Mesenchymal stem cell (in vitro differentiated cells and primary cell): ENCODE results near the gene SERPINA6.

ENCODE experiments used
- DNase-seq: peaks from one replicate; pipeline ENCODE4 v3.0.0-alpha.2; 2013
- H2AFZ ChIP-seq: one replicate; pipeline ENCODE4 v1.6.1; 2013; ENCODE audit warnings: low read depth, mild to moderate bottlenecking, control low read depth, inconsistent platforms, low read length, moderate library complexity
- H2AK5ac ChIP-seq: 2 replicates; pipeline ENCODE4 v1.6.1; 2013; ENCODE audit warnings: low read length, moderate library complexity, mild to moderate bottlenecking, inconsistent platforms; ENCODE audit not compliant: severe bottlenecking
- H2BK120ac ChIP-seq: one replicate; pipeline ENCODE4 v1.6.1; 2013; ENCODE audit warnings: low read depth, mild to moderate bottlenecking, inconsistent platforms, low read length, moderate library complexity
- H2BK12ac ChIP-seq, 2 experiments: one replicate each; pipeline ENCODE4 v1.6.1; 2013; ENCODE audit warnings: inconsistent platforms in 2 of 2, low read length in 2 of 2, mild to moderate bottlenecking in 2 of 2, moderate library complexity in 2 of 2, control low read depth in 1 of 2
- H2BK15ac ChIP-seq: one replicate; pipeline ENCODE4 v1.6.1; 2013; ENCODE audit warnings: mild to moderate bottlenecking, low read depth, inconsistent platforms; ENCODE audit not compliant: poor library complexity, severe bottlenecking
- H2BK5ac ChIP-seq: 2 replicates; pipeline ENCODE4 v1.6.1; 2013; ENCODE audit warnings: low read depth, mild to moderate bottlenecking, low read length, control low read depth, inconsistent platforms; ENCODE audit not compliant: poor library complexity, severe bottlenecking
- H3K14ac ChIP-seq, 2 experiments: one replicate each; pipeline ENCODE4 v1.6.1; 2013; ENCODE audit warnings: inconsistent platforms in 2 of 2, low read length in 2 of 2, control low read depth in 1 of 2, mild to moderate bottlenecking in 1 of 2, moderate library complexity in 1 of 2
- H3K18ac ChIP-seq, 2 experiments: one replicate each; pipeline ENCODE4 v1.6.1; 2013; ENCODE audit warnings: inconsistent platforms in 2 of 2, low read length in 2 of 2, control low read depth in 1 of 2, low read depth in 1 of 2, mild to moderate bottlenecking in 1 of 2
- H3K23ac ChIP-seq, 2 experiments: one replicate each; pipeline ENCODE4 v1.6.1; 2013; ENCODE audit warnings: inconsistent platforms in 2 of 2, low read length in 2 of 2, mild to moderate bottlenecking in 2 of 2, moderate library complexity in 2 of 2, control low read depth in 1 of 2
- H3K27ac ChIP-seq: 2 replicates; pipeline ENCODE4 v1.5.1; 2013; ENCODE audit warnings: mild to moderate bottlenecking, moderate library complexity, low read length, control low read depth, inconsistent platforms; ENCODE audit not compliant: poor library complexity, severe bottlenecking
- H3K27me3 ChIP-seq, 2 experiments: 2 replicates each; pipeline versions ENCODE4 v1.6.1 to v1.7.0; 2013; ENCODE audit warnings: low read length in 2 of 2, mild to moderate bottlenecking in 2 of 2, moderate library complexity in 2 of 2, control low read depth in 1 of 2, inconsistent platforms in 1 of 2; ENCODE audit not compliant: control insufficient read depth in 1 of 2, insufficient read depth in 1 of 2
- H3K36me3 ChIP-seq, 2 experiments: 2 replicates each; pipeline versions ENCODE4 v1.6.1 to v1.7.0; 2013; ENCODE audit warnings: low read length in 2 of 2, control low read depth in 1 of 2, inconsistent platforms in 1 of 2, low read depth in 1 of 2, mild to moderate bottlenecking in 1 of 2; ENCODE audit not compliant: insufficient read depth in 2 of 2, control insufficient read depth in 1 of 2
- H3K4ac ChIP-seq, 2 experiments: one replicate each; pipeline ENCODE4 v1.6.1; 2013; ENCODE audit warnings: inconsistent platforms in 2 of 2, low read length in 2 of 2, mild to moderate bottlenecking in 2 of 2, moderate library complexity in 2 of 2, control low read depth in 1 of 2, low read depth in 1 of 2
- H3K4me1 ChIP-seq: 2 replicates; pipeline ENCODE4 v1.6.1; 2013; ENCODE audit warnings: low read depth, low read length, control low read depth; ENCODE audit not compliant: control insufficient read depth, insufficient read depth
- H3K4me2 ChIP-seq: 2 replicates; pipeline ENCODE4 v1.6.1; 2013; ENCODE audit warnings: low read length, mild to moderate bottlenecking, inconsistent platforms; ENCODE audit not compliant: poor library complexity, severe bottlenecking
- H3K4me3 ChIP-seq, 2 experiments: 2 replicates each; pipeline versions ENCODE4 v1.5.1 to v1.7.0; 2013; ENCODE audit warnings: low read length in 2 of 2, mild to moderate bottlenecking in 2 of 2, control low read depth in 1 of 2, low read depth in 1 of 2; ENCODE audit not compliant: insufficient read depth in 1 of 2
- H3K79me1 ChIP-seq: replicated peaks from 2 replicates; pipeline ENCODE4 v1.6.1; 2013; ENCODE audit warnings: mild to moderate bottlenecking, control low read depth, low read length, inconsistent platforms; ENCODE audit not compliant: poor library complexity, severe bottlenecking
- H3K9ac ChIP-seq: 2 replicates; pipeline ENCODE4 v1.7.0; 2013; ENCODE audit warnings: mild to moderate bottlenecking, low read length, moderate library complexity
- H3K9me3 ChIP-seq: 2 replicates; pipeline ENCODE4 v1.7.0; 2013; ENCODE audit warnings: mild to moderate bottlenecking, low read length; ENCODE audit not compliant: control insufficient read depth
- H4K8ac ChIP-seq: one replicate; pipeline ENCODE4 v1.6.1; 2013; ENCODE audit warnings: inconsistent platforms, mild to moderate bottlenecking, low read length, moderate library complexity
- H4K91ac ChIP-seq: one replicate; pipeline ENCODE4 v1.6.1; 2013; ENCODE audit warnings: mild to moderate bottlenecking, low read length, inconsistent platforms
- WGBS: methylation state at CpG from one replicate; pipeline ENCODE4 v1.1.7; 2013; ENCODE audit warnings: mixed read lengths; 5-methylcytosine and 5-hydroxymethylcytosine counted together

SERPINA6 gene

DNA sequence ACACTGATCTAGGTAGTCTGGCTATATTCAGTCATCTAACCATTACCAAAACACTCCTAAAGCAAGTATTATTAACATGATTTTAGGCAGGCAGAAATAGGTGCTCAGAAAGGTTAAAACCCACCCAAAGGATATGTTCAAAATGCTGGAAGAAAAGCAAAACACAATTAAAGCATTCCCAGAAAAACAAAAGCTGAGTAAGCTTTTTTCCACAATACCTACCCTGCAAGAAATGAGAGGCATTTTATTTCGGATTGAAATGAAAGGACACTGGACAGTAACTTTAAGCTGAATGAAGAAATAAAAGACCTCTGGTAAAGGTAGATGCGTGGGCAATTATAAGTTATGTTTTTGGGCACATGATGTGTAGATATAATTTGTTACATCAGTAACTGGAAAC, 8.2 kb downstream of the SERPINA6 start:
- no peak for DNase-seq
- Histone ChIP-seq H3K79me1 (no peaks in the 10 kb centered on the region), H3K14ac (no peak overlapping the region), H4K8ac (no peak overlapping the region), H3K9me3 (peaks cover 8% of the 10 kb centered on the region), H3K4me2 (no peak overlapping the region), H3K4ac (no peak overlapping the region), H3K4me1 (no peaks in the 10 kb centered on the region), H3K4me3 (no peak overlapping the region), H3K23ac (no peak overlapping the region), H3K9ac (no peak overlapping the region), H2BK5ac (no peak overlapping the region), H4K91ac (no peak overlapping the region), H2AK5ac (no peak overlapping the region), H2BK12ac (no peak overlapping the region), H2BK120ac (no peak overlapping the region), H3K18ac (no peak overlapping the region), H3K27me3 (no peaks in the 10 kb centered on the region), H3K36me3 (no peaks in the 10 kb centered on the region), H2BK15ac (no peak overlapping the region), H2AFZ (no peak overlapping the region), H3K27ac (no peak overlapping the region)
- 54% methylated on average over 2 of the region's 2 CpGs for WGBS

DNA sequence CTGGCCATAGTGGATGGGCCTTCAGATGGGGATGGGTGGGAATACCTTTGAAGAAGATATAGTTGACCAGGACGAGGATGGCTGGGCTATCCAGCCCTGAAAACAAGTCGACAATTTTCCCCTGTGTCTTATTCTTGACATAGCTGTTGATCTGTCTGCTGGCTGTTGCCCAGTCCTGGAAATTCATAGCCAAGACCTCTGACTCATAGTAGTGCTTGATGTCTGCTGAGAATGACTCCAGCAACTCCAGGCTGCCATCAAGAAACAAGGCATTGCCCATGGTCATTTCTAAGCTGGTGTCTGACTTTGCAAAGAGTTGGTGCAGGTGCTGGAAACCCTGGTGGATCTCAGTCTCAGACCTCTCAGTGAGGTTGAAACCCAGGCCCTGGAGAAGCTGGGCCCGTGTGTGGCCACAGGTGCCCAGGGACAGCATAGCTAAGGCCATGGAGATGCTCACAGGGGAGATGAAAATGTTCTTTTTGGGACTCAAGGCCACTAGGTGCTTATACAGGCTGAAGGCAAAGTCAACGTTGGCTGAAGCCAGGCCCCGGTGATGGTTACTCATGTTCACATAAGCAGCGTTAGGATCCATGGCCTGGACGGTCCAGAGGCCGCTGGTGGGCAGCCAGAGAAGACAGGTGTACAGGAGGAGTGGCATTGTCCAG, 9.0 kb downstream of the SERPINA6 start:
- peaks cover 8% of the 10 kb centered on the region for H3K9me3 ChIP-seq
- H2BK5ac ChIP-seq = no peak overlapping the region

DNA sequence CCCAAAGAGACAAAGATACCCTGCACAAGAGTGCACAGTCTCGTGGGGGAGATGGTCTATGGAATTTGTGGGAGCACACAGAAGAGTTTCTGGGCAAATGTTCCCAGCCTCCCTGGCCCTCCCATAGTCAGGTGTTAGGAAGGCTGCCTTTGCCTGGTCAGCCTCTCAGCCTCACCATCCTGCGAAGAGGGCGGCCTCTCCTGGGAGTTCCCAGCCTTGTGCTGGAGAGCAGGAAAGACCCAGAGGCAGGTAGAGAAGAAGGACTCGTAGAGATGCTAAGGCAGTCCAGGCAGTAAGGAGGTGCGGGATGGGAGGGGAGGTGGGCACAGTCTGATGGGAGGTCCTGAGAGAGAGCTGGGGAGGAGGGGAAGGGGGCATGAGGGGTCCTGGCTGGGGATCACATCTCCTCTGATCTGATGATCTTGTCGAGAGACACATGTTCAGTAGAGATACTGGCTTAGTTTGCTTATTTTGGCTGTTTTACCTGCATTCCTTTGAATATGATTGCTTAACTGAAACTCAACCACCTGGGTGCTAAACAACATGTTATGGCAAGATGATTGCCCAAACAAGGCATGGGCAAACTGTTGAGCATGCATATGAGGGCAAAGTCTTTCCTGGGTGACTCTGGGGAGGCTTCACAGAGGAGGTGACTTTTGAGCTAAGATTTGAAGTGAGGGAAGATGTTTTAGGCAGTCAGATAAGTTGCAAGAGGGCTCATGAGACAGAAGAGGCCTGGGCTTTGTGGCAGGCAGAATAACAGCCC, 10.5 kb downstream of the SERPINA6 start:
- Histone ChIP-seq H3K14ac (no peak overlapping the region), H3K4me3 (no peak overlapping the region), H2BK15ac (no peak overlapping the region), H2AK5ac (no peak overlapping the region), H2BK120ac (no peak overlapping the region), H4K91ac (no peak overlapping the region), H3K9me3 (peaks cover 22% of the 10 kb centered on the region), H3K27ac (no peak overlapping the region), H4K8ac (no peak overlapping the region), H3K4me2 (no peak overlapping the region), H3K4me1 (no peaks in the 10 kb centered on the region), H3K36me3 (no peaks in the 10 kb centered on the region), H3K23ac (no peak overlapping the region), H2BK12ac (no peak overlapping the region), H3K4ac (no peak overlapping the region), H2BK5ac (no peak overlapping the region), H2AFZ (no peak overlapping the region), H3K79me1 (no peaks in the 10 kb centered on the region), H3K18ac (no peak overlapping the region), H3K27me3 (no peaks in the 10 kb centered on the region), H3K9ac (no peak overlapping the region)
- no peak for DNase-seq
- 73% methylated on average over 6 of the region's 6 CpGs for WGBS

More for the DNA sequence above, 9.0 kb downstream of the SERPINA6 start:
- Histone ChIP-seq H3K14ac (no peak overlapping the region), H3K4me3 (no peak overlapping the region), H3K23ac (no peak overlapping the region), H3K27me3 (no peaks in the 10 kb centered on the region), H2BK15ac (no peak overlapping the region), H3K18ac (no peak overlapping the region), H2AFZ (no peak overlapping the region), H2BK12ac (no peak overlapping the region), H3K4ac (no peak overlapping the region), H3K9ac (no peak overlapping the region), H3K79me1 (no peaks in the 10 kb centered on the region), H3K36me3 (no peaks in the 10 kb centered on the region), H4K8ac (no peak overlapping the region), H3K27ac (no peak overlapping the region), H4K91ac (no peak overlapping the region), H2BK120ac (no peak overlapping the region), H3K4me1 (no peaks in the 10 kb centered on the region), H2AK5ac (no peak overlapping the region), H3K4me2 (no peak overlapping the region)
- no peak for DNase-seq
- WGBS = 57% methylated on average over 8 of the region's 8 CpGs

GRCh38 chr14:94310248-94310647, 12.9 kb downstream of the SERPINA6 start:
- Histone ChIP-seq H4K91ac (no peak overlapping the region), H4K8ac (no peak overlapping the region), H3K4me3 (no peak overlapping the region), H2AFZ (no peak overlapping the region), H3K23ac (no peak overlapping the region), H3K14ac (no peak overlapping the region), H3K9ac (no peak overlapping the region), H2BK12ac (no peak overlapping the region), H3K27me3 (no peaks in the 10 kb centered on the region), H3K27ac (no peak overlapping the region), H3K36me3 (no peaks in the 10 kb centered on the region), H2BK120ac (no peak overlapping the region), H3K4ac (no peak overlapping the region), H2BK15ac (no peak overlapping the region), H3K9me3 (peaks cover 20% of the 10 kb centered on the region), H2BK5ac (no peak overlapping the region), H3K79me1 (no peaks in the 10 kb centered on the region), H2AK5ac (no peak overlapping the region), H3K4me2 (no peak overlapping the region), H3K18ac (no peak overlapping the region), H3K4me1 (no peaks in the 10 kb centered on the region)
- DNase-seq = no peak
- 69% methylated on average over 3 of the region's 3 CpGs for WGBS
